H1 (cell line): ENCODE results near the gene CYP2W1. TPM values are rescaled to one million over a fixed set of nuclear protein-coding genes. Genes with fewer than 3 reads are reported as not detected.

Source experiments
- CTCF ChIA-PET: fragments of 300-600 bp; sonication (Branson Sonifier 250); formaldehyde crosslinking; loops from one replicate; lab custom pipeline; 2021; ENCODE audit not compliant: partially characterized antibody; lab: Charles Lee
- POLR2A ChIA-PET: fragments of 300-600 bp; sonication (Branson Sonifier 250); formaldehyde crosslinking; loops from one replicate; lab custom pipeline; 2021; ENCODE audit warnings: inconsistent platforms; ENCODE audit not compliant: partially characterized antibody; lab: Charles Lee
- DNase-seq, 2 experiments: peaks; one replicate each; pipeline versions ENCODE4 v3.0.0 to v3.0.0-alpha.2; 2010 to 2022; ENCODE audit warnings: low spot score in 2 of 2, low read depth in 1 of 2, mixed read lengths in 1 of 2
- FAIRE-seq: peaks from 2 replicates; lab custom pipeline; 2011; peaks lifted over from hg19 to GRCh38; lab: Jason Lieb, UNC
- H2AFZ ChIP-seq: 2 replicates; pipeline ENCODE4 v1.8.1; 2012; ENCODE audit warnings: low read length, inconsistent platforms
- H2AK5ac ChIP-seq: 2 replicates; pipeline ENCODE4 v1.6.1; 2013; ENCODE audit warnings: low read depth, low read length
- H2BK120ac ChIP-seq: replicated peaks from 2 replicates; pipeline ENCODE3; 2013; ENCODE audit warnings: low read depth, low read length, inconsistent platforms
- H2BK12ac ChIP-seq: 2 replicates; pipeline ENCODE4 v1.6.1; 2013; ENCODE audit warnings: low read depth, low read length
- H2BK15ac ChIP-seq: 2 replicates; pipeline ENCODE4 v1.6.1; 2013; ENCODE audit warnings: low read length
- H2BK20ac ChIP-seq: 2 replicates; pipeline ENCODE4 v1.6.1; 2013; ENCODE audit warnings: low read length
- H2BK5ac ChIP-seq: 2 replicates; pipeline ENCODE4 v1.6.1; 2013; ENCODE audit warnings: low read depth, low read length
- H3K14ac ChIP-seq: 2 replicates; pipeline ENCODE4 v1.6.1; 2013; ENCODE audit warnings: inconsistent platforms; ENCODE audit not compliant: insufficient read length
- H3K18ac ChIP-seq: 2 replicates; pipeline ENCODE4 v1.6.1; 2013; ENCODE audit warnings: low read length; ENCODE audit errors: extremely low read depth
- H3K23ac ChIP-seq: 2 replicates; pipeline ENCODE4 v1.6.1; 2013; ENCODE audit warnings: inconsistent platforms; ENCODE audit not compliant: insufficient read length
- H3K23me2 ChIP-seq: 2 replicates; pipeline ENCODE4 v1.6.1; 2013; ENCODE audit warnings: low read depth, low read length
- H3K27ac ChIP-seq: 2 replicates; pipeline ENCODE4 v1.6.1; 2011; ENCODE audit warnings: low read depth, low read length, inconsistent platforms
- H3K27me3 ChIP-seq, 4 experiments: replicated peaks in 1 of 4; 1 replicate in 1 of 4; 2 replicates in 3 of 4; pipeline versions ENCODE4 v1.6.1 to v1.8.1; 2011 to 2013; ENCODE audit warnings: low read length in 3 of 4, mild to moderate bottlenecking in 3 of 4, inconsistent platforms in 2 of 4, mixed read lengths in 2 of 4, moderate library complexity in 1 of 4; ENCODE audit not compliant: control insufficient read depth in 3 of 4, insufficient read depth in 3 of 4; ENCODE audit errors: extremely low read depth in 1 of 4
- H3K36me3 ChIP-seq, 4 experiments: 2 replicates each; pipeline versions ENCODE4 v1.6.1 to v1.8.1; 2011 to 2013; ENCODE audit warnings: mild to moderate bottlenecking in 4 of 4, low read length in 3 of 4, moderate library complexity in 2 of 4, control low read depth in 1 of 4, inconsistent platforms in 1 of 4; ENCODE audit not compliant: insufficient read depth in 4 of 4, control insufficient read depth in 2 of 4
- H3K4ac ChIP-seq: replicated peaks from 2 replicates; pipeline ENCODE3; 2013; ENCODE audit warnings: low read length, low read depth, mixed read lengths, inconsistent platforms; ENCODE audit not compliant: insufficient read length
- H3K4me1 ChIP-seq, 4 experiments: replicated peaks in 1 of 4; 1 replicate in 1 of 4; 2 replicates in 3 of 4; pipeline versions ENCODE4 v1.6.1 to v1.8.1; 2011 to 2013; ENCODE audit warnings: low read length in 3 of 4, inconsistent platforms in 2 of 4, mixed read lengths in 1 of 4; ENCODE audit not compliant: insufficient read depth in 4 of 4, control insufficient read depth in 3 of 4
- H3K4me2 ChIP-seq, 2 experiments: 2 replicates each; pipeline versions ENCODE4 v1.6.1 to v1.8.1; 2011 to 2013; ENCODE audit warnings: low read depth in 2 of 2, low read length in 2 of 2, control low read depth in 1 of 2, inconsistent platforms in 1 of 2, mild to moderate bottlenecking in 1 of 2; ENCODE audit not compliant: insufficient read depth in 1 of 2
- H3K4me3 ChIP-seq, 4 experiments: fragments of 200-600, 300-600 bp in 1 of 4; sonication (generic), shearing (Covaris generic), sonication (Bioruptor Twin) in 1 of 4; 2 replicates each; pipeline versions ENCODE4 v1.5.1 to v1.8.1; 2011 to 2016; ENCODE audit warnings: low read length in 4 of 4, low read depth in 3 of 4, control low read depth in 2 of 4, inconsistent platforms in 2 of 4, mild to moderate bottlenecking in 2 of 4, mixed read lengths in 1 of 4, moderate library complexity in 1 of 4; ENCODE audit not compliant: insufficient read depth in 2 of 4; ENCODE audit errors: extremely low read depth in 1 of 4
- H3K56ac ChIP-seq: replicated peaks from 2 replicates; pipeline ENCODE3; 2013; ENCODE audit warnings: low read depth, mild to moderate bottlenecking, mixed read lengths, low read length, inconsistent platforms; ENCODE audit not compliant: insufficient read length
- H3K79me1 ChIP-seq: 2 replicates; pipeline ENCODE4 v1.6.1; 2013; ENCODE audit warnings: low read depth, low read length, control low read depth
- H3K79me2 ChIP-seq, 2 experiments: 2 replicates each; pipeline versions ENCODE4 v1.6.1 to v1.8.1; 2012 to 2013; ENCODE audit warnings: low read length in 2 of 2, mild to moderate bottlenecking in 2 of 2, inconsistent platforms in 1 of 2; ENCODE audit not compliant: insufficient read depth in 2 of 2, control insufficient read depth in 1 of 2
- H3K9ac ChIP-seq, 4 experiments: replicated peaks in 1 of 4; 1 replicate in 1 of 4; 2 replicates in 3 of 4; pipeline versions ENCODE4 v1.6.1 to v1.8.1; 2011 to 2013; ENCODE audit warnings: low read depth in 3 of 4, low read length in 3 of 4, control low read depth in 2 of 4, mild to moderate bottlenecking in 2 of 4, moderate library complexity in 2 of 4, inconsistent platforms in 1 of 4; ENCODE audit errors: extremely low read depth in 1 of 4
- H3K9me3 ChIP-seq, 2 experiments: 2 replicates each; pipeline versions ENCODE4 v1.6.1 to v1.8.1; 2012 to 2013; ENCODE audit warnings: mild to moderate bottlenecking in 2 of 2, moderate library complexity in 2 of 2, control low read depth in 1 of 2, inconsistent platforms in 1 of 2, low read depth in 1 of 2, low read length in 1 of 2, mixed read lengths in 1 of 2; ENCODE audit not compliant: insufficient read depth in 2 of 2
- H4K20me1 ChIP-seq, 2 experiments: replicated peaks in 1 of 2; 2 replicates each; pipeline versions ENCODE3 to v1.8.1; 2011 to 2013; ENCODE audit warnings: inconsistent platforms in 2 of 2, low read length in 2 of 2, mild to moderate bottlenecking in 1 of 2; ENCODE audit not compliant: insufficient read depth in 2 of 2, control insufficient read depth in 1 of 2
- H4K5ac ChIP-seq: 2 replicates; pipeline ENCODE4 v1.6.1; 2013; ENCODE audit warnings: low read length, low read depth, mixed read lengths, inconsistent platforms; ENCODE audit not compliant: insufficient read length
- H4K8ac ChIP-seq: 2 replicates; pipeline ENCODE4 v1.8.0; 2013; ENCODE audit warnings: mild to moderate bottlenecking, moderate library complexity, low read length, inconsistent platforms; ENCODE audit not compliant: insufficient read depth; ENCODE audit errors: extremely low read depth
- H4K91ac ChIP-seq: replicated peaks from 2 replicates; pipeline ENCODE3; 2013; ENCODE audit warnings: low read length, mixed read lengths, inconsistent platforms; ENCODE audit not compliant: insufficient read length
- BACH1 ChIP-seq: IDR thresholded peaks from 2 replicates; pipeline ENCODE4 v1.6.1; 2012; ENCODE audit warnings: low read length, improper control_type of control experiment
- E2F6 ChIP-seq: IDR thresholded peaks from 2 replicates; pipeline ENCODE4 v1.6.1; 2012; ENCODE audit warnings: inconsistent platforms
- EP300 ChIP-seq, 2 experiments: IDR thresholded peaks; 1 replicate in 1 of 2; 2 replicates in 1 of 2; pipeline ENCODE4 v1.6.1; 2011 to 2012; ENCODE audit warnings: low read depth in 2 of 2, low read length in 2 of 2, mild to moderate bottlenecking in 2 of 2, borderline replicate concordance in 1 of 2, inconsistent platforms in 1 of 2, moderate library complexity in 1 of 2
- GABPA ChIP-seq: IDR thresholded peaks from 2 replicates; pipeline ENCODE4 v1.6.1; 2011; ENCODE audit warnings: mild to moderate bottlenecking, low read length, moderate library complexity, borderline replicate concordance; ENCODE audit not compliant: insufficient read depth
- NRF1 ChIP-seq: IDR thresholded peaks from 2 replicates; pipeline ENCODE4 v1.6.1; 2011; ENCODE audit warnings: mild to moderate bottlenecking, low read depth, low read length, improper control_type of control experiment
- PHF8 ChIP-seq: fragments of 200-600 bp; sonication (generic); conservative IDR thresholded peaks from 2 replicates; pipeline ENCODE4 v1.7.1; 2012; ENCODE audit warnings: low read depth, mild to moderate bottlenecking, inconsistent platforms, low read length, moderate library complexity
- SIRT6 ChIP-seq: IDR thresholded peaks from one replicate; pipeline ENCODE4 v1.7.1; 2012; ENCODE audit warnings: low read length, inconsistent platforms
- TAF7 ChIP-seq: optimal IDR thresholded peaks from 2 replicates; pipeline ENCODE3; 2011; ENCODE audit warnings: low read depth, mild to moderate bottlenecking, inconsistent platforms, low read length, moderate library complexity, borderline replicate concordance
- TEAD4 ChIP-seq: IDR thresholded peaks from 2 replicates; pipeline ENCODE4 v1.6.1; 2012; ENCODE audit warnings: low read depth, low read length, inconsistent platforms, mixed read lengths
- WGBS, 2 experiments: shearing (Covaris generic) in 1 of 2; methylation state at CpG; one replicate each; pipeline versions ENCODE4 v1.1.6 to v1.1.7; 2013 to 2015; ENCODE audit warnings: low lambda C conversion rate in 2 of 2, mixed read lengths in 2 of 2, inconsistent platforms in 1 of 2, low coverage in 1 of 2, missing lambda C conversion rate in 1 of 2; ENCODE audit not compliant: insufficient replicate concordance in 2 of 2, insufficient coverage in 1 of 2, insufficient read length in 1 of 2; ENCODE audit errors: extremely low coverage in 1 of 2, missing lambda C conversion rate in 1 of 2; 5-methylcytosine and 5-hydroxymethylcytosine counted together
- polyA plus RNA-seq, 7 experiments: library from polyadenylated mRNA; depleted of rRNA in 3 of 7; stranded (reverse) in 5 of 7; unstranded in 2 of 7; fragments of >200 nt in 5 of 7; fragments of 200-250 nt in 2 of 7; gene quantifications; 1 replicate in 5 of 7; 2 replicates in 1 of 7; 4 replicates in 1 of 7; pipeline versions ENCODE4 v1.2.1 to v1.2.3, GENCODE V29; 2011 to 2013; ENCODE audit warnings: missing spikeins in 2 of 7, mixed read lengths in 2 of 7
- total RNA-seq: library from RNA; stranded (reverse); fragmentation: NEBNext Ultra II Directional; extraction: Animal tissue kit (Norgen Biotek cat#: 25700); gene quantifications from 2 replicates; pipeline ENCODE4 v1.2.1, GENCODE V29; 2021

The CYP2W1 gene
- total and polyA plus RNA-seq, 2 of the 8 experiments (the other 6 are each of a cell fraction or from before 2014, with no cell fraction given) = not detected

GRCh38 chr7:1028044-1028770, 45.2 kb downstream of the CYP2W1 start:
- no peak for FAIRE-seq
- no peak overlapping the region; the same call in 1 of the 2 replicates for H3K27ac ChIP-seq
- peak overlapping the region; percentile 93 for H4K91ac ChIP-seq
- no peak overlapping the region for H2BK15ac ChIP-seq
- H2BK12ac ChIP-seq = peak overlapping the region; percentile 68; the same call in 1 of the 2 replicates
- no peak overlapping the region for H2AK5ac ChIP-seq
- H4K20me1 ChIP-seq = peaks cover 11 to 18% of the 10 kb centered on the region in 2 experiments
- no peak overlapping the region for H4K5ac ChIP-seq
- H3K56ac ChIP-seq = no peak overlapping the region
- H3K36me3 ChIP-seq = no peaks in the 10 kb centered on the region; a peak in 1 of 8 replicates
- H3K79me1 ChIP-seq = peaks cover 3% of the 10 kb centered on the region; the same call in 1 of the 2 replicates
- H3K9me3 ChIP-seq = no peaks in the 10 kb centered on the region
- H3K23me2 ChIP-seq = peaks cover 12% of the 10 kb centered on the region; the same call in 1 of the 2 replicates
- ChIA-PET CTCF (interaction anchor here (0.7 to 10.9 kb wide), 3 partner anchors 17 to 39 kb away, joined by 3 to 117 read pairs (median 4); partner anchors contain the start of gene GPR146), POLR2A (interaction anchor here (0.9 to 3.0 kb wide), 2 partner anchors 16 to 32 kb away, joined by 6 to 14 read pairs; partner anchors contain the start of gene GPR146)
- no peak overlapping the region for H2BK20ac ChIP-seq
- peak overlapping the region; percentile 34 to 67 for H3K4me2 ChIP-seq
- H3K4ac ChIP-seq = peak overlapping the region; percentile 4
- H3K23ac ChIP-seq = no peak overlapping the region
- H2BK120ac ChIP-seq = no peak overlapping the region
- peak overlapping the region; percentile 91 for H4K8ac ChIP-seq
- no peak overlapping the region; the same call in 1 of the 2 replicates for H3K18ac ChIP-seq
- no peaks in the 10 kb centered on the region; a peak in 1 of 7 replicates for H3K27me3 ChIP-seq
- H3K9ac ChIP-seq = peak overlapping the region; percentile 40 to 80 (median 68)
- WGBS, 2 experiments = 0% methylated on average over 29 of the region's 77 CpGs; no CpG with 5 or more reads in 1 of the 2 experiments
- peaks cover 0 to 6% of the 10 kb centered on the region in 2 experiments; a peak in 2 of 4 replicates for H3K79me2 ChIP-seq
- no peak overlapping the region for H2AFZ ChIP-seq
- peak overlapping the region; percentile 42 to 68 (median 48) for H3K4me3 ChIP-seq
- DNase-seq = peak; percentile 36 to 88
- peaks cover 0 to 9% (median 3%) of the 10 kb centered on the region in 4 experiments; a peak in 5 of 7 replicates for H3K4me1 ChIP-seq
- H2BK5ac ChIP-seq = no peak overlapping the region
- no peak overlapping the region for H3K14ac ChIP-seq
- TF ChIP-seq GABPA (peak; percentile 38; the same call in 1 of the 2 replicates), PHF8 (peak; percentile 20; the same call in 1 of the 2 replicates), E2F6 (peak; percentile 43; the same call in 1 of the 2 replicates), TEAD4 (no peak), BACH1 (peak; percentile 12; the same call in 1 of the 2 replicates), SIRT6 (no peak), EP300 (IDR thresholded peaks at IDR 0.05; ENCODE audit: borderline replicate concordance in 1 of 2, low read depth in 2 of 2, low read length in 2 of 2) (peak in 1 of 2 experiments; percentile 86; a peak in 1 of 3 replicates), TAF7 (peak; percentile 93), NRF1 (peak; percentile 65)
